NB4 (cell line): ENCODE measurements around the gene IQGAP3.

Experiments
- MAX ChIP-seq: IDR thresholded peaks from 2 replicates; pipeline ENCODE4 v1.6.1; 2011; ENCODE audit warnings: low read depth, low read length
- POLR2A ChIP-seq: IDR thresholded peaks from 2 replicates; pipeline ENCODE4 v1.6.1; 2011; ENCODE audit warnings: mild to moderate bottlenecking; ENCODE audit not compliant: insufficient read length; ENCODE audit errors: extremely low read depth
- TF ChIP-seq, protein P1 (sequence below): IDR thresholded peaks from one replicate; pipeline ENCODE4 v1.5.1; 2012; ENCODE audit warnings: low read depth, low read length

- TF ChIP-seq, protein P1, sequence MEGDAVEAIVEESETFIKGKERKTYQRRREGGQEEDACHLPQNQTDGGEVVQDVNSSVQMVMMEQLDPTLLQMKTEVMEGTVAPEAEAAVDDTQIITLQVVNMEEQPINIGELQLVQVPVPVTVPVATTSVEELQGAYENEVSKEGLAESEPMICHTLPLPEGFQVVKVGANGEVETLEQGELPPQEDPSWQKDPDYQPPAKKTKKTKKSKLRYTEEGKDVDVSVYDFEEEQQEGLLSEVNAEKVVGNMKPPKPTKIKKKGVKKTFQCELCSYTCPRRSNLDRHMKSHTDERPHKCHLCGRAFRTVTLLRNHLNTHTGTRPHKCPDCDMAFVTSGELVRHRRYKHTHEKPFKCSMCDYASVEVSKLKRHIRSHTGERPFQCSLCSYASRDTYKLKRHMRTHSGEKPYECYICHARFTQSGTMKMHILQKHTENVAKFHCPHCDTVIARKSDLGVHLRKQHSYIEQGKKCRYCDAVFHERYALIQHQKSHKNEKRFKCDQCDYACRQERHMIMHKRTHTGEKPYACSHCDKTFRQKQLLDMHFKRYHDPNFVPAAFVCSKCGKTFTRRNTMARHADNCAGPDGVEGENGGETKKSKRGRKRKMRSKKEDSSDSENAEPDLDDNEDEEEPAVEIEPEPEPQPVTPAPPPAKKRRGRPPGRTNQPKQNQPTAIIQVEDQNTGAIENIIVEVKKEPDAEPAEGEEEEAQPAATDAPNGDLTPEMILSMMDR: no peak
- TF ChIP-seq MAX: no peak
- no peak for TF ChIP-seq POLR2A
These were observed 31.4 kb downstream of the IQGAP3 start for GRCh38 chr1:156540955-156541354.
